Endothelial cell of hepatic sinusoid (primary cell): ENCODE measurements around the gene TPRG1L.

Source experiments
- in situ Hi-C: cut with HindIII; loops from 2 replicates; pipeline ENCODE4 v1.10.0; 2017; ENCODE audit warnings: low sequenced_read_pairs

The TPRG1L gene

DNA sequence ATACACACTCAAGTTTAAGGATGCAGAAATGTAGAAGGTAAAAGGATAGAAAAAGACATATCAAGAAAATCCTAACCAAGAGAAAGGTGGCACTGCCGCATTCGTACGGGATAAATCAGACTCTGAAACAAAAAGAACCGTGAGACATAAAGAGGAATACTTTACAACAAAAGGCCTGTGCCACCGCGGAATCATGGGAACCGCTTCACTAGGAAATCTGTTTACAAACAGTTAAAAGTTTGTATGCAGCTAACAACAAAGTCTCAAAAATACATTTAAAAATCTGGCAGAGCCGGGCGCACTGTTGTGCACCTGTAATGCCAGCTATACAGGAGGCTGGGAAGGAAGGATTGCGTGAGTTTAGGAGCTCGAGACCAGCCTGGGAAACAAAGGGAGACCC, 17.0 kb downstream of the TPRG1L start:
- in situ Hi-C loops: loop anchor here (10.0 kb wide), 1 partner anchor 103 kb away; no protein-coding TSS in a partner anchor

DNA sequence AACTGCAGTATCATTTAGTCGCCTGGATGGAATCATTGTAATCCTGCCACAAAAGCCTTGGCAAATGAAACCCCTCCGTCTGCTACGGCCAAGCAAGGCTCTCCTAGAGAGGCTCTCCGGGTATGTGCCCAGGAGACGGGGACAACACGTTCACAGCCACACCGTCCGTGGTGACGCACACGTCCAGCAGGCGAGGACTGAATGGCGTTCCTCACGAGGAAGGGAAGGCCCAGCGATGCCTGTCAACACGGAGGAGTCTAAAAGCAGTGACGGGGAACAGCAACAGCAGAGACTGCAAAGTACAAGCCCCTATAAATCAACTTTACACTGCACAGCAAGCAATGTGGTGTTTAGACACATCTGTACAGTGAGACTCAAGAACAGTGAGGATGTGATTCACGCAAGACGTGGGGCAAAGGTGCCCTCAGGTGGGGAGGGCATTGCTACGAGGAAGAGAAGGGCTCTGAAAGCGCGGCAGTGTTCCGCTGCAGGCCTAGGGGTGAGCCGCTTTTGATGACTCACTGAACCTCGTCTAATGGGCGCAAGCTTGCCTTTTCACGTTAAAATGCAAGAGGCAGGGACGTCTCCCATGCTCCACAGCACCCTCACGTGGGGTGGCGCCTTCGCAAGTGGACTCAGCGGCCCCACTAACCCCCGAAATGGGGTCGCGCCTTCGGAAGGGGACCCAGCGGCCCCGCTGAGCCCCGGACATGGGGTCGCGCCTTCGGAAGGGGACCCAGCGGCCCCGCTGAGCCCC, 18.3 kb downstream of the TPRG1L start:
- in situ Hi-C loops: loop anchor here (10.0 kb wide), 1 partner anchor 102 kb away; no protein-coding TSS in a partner anchor

GRCh38 chr1:3644273-3644672, 19.5 kb downstream of the TPRG1L start:
- in situ Hi-C loops: loop anchor here (10.0 kb wide), 1 partner anchor 101 kb away; no protein-coding TSS in a partner anchor

DNA sequence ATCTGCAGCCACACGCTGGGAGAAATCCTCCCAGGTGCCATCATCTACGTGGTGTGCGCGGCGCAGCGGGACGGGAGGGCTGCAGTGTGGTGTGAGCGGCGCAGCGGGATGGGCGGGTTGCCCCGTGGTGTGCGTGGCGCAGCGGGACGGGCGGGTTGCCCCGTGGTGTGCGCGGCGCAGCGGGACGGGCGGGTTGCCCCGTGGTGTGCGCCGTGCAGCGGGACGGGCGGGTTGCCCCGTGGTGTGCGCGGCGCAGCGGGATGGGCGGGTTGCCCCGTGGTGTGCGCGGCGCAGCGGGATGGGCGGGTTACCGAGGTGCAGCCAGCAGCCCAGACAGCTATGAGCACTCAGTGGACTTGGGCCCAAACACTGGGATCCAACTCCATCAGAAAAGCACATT, 20.4 kb downstream of the TPRG1L start:
- in situ Hi-C loops: loop anchor here (10.0 kb wide), 1 partner anchor 100 kb away; no protein-coding TSS in a partner anchor

DNA sequence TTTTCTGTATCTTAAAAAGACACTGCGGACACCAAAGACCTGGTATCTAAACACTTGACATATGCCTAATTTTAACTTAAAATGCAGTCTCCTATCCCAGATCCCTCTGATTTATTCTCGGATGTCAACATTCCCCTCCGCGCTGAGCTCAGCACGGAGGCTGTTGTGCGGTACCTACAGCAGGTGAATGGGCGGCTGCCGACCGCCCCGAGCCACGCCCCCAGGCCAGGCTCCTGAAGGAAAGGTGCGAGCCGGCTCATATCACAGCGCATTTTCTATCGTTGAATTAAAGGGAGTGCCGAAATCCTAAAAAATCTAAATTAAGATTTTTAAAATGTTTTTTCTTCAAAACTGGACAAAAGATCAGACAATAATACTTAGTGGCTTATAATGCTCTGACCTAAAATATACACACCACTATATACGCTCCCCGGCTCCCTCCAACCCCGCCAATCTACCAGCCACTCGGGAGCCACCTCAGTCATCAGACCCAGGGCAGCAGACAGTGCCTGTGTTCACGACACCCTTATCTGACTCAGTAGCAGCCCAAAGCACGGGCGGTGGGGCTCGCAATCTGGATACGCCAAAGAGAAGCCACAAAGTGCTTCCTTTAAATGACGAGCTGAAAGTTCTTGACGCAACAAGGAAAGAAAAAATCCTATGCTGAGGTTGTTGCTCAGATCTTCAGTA, 21.0 kb downstream of the TPRG1L start:
- in situ Hi-C loops: loop anchor here (10.0 kb wide), 1 partner anchor 99 kb away; no protein-coding TSS in a partner anchor

DNA sequence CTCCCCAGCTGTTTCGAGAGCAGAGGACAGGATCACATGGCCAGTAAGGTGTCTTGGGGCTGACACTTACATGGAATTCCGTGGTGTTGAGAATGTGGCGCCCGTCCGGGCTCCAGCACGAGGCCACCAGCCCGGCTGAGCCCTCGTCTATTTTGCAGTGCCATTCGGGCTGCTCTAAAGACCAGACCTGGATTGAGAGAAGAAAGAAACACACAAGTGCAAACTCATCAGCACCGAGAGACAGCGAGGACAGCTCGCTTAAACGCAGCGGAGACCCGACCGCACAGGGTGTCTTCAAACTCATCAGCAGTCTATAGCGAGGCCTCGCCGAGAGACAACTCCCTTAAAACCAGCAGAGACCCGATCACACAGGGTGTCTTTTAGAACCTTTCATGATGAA, 21.8 kb downstream of the TPRG1L start:
- in situ Hi-C loops: loop anchor here (10.0 kb wide), 1 partner anchor 98 kb away; no protein-coding TSS in a partner anchor

GRCh38 chr1:3649342-3650247, 24.8 kb downstream of the TPRG1L start, which contains the start of gene WRAP73:
WRAP73 (minus strand) TSS chr1:3650103; CDS start chr1:3649999, 104 bp downstream.
- in situ Hi-C loops: loop anchor here (10.0 kb wide), 1 partner anchor 95 kb away; no protein-coding TSS in a partner anchor

DNA sequence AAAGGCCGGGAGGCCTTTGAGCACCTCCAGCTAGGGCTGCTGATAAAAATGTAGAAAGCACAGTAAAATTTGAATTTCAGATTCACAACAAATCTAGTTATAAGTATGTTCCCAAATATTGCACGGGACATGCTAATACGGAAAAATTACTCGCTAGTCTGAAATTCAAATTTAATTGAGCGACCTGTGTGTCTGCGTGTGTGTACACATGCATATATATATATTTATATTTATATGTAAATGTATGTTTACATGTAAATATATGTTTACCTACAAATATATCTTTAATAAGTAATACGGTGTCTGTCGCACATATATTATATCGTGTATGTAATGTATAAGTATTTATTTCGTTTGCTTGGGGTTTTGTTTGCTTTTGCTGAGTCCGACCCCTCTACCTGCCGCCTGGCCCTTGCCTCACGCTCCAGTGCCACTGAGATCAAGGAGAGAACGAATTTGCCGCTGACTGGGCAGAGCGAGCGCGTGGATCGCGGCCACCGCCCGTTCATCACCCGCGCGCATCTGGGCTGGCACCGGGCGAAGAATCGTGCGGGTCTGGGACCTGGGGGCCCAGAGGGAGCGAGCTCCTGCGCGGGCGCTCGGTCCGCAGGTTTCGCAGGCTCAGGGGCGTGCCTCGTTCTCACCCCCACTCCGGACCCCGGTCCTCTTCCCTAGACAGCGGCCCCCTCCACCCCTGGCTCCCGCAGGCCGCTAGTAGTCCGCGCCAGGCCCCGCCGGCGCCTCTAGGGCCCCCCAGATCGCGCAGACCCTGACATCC, 25.6 kb downstream of the TPRG1L start:
- in situ Hi-C loops: no loop called here

DNA sequence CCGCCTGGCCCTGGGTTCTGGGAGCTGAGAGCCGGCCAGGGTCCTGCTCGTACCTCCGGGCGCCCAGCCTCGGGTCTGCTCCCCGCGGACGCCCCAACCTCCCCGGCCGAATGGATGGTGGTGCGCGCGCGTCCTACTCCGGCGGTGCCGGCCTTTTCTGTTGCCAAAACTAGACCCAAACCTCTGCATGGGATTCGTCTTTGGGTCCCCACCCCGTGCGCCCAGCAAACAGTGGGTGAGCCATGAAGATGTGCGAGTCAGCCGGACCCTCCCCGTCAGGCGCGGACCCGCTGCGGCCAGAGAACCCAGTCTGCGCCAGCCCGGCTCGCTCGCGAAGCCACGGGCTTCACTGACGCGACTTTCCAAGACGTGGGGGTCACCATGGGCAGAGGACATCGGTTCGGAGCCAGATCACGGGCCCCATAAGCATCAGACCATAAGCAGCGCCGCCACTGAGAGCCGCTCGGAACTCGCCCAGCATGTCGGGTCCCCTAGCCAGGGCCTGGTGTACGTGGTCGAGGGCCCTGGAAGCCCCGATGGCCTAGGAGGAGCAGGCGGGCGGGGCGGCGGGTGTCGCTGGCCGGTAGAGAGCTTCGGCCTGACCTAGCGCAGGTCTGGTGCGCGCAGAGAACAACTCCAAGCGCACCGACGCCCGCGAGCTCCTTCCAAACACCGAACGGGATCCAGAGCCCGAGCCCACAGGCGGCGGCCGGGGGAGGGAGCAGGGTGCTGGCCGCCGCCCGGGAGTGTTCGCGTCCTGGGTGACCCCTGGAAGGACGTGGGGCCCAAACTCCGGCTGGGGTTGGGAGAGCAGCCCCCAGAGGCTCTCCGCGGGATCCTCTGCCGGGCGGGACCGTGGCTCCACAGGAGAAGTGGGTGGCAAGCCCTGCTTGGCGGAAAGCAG, 26.5 kb downstream of the TPRG1L start:
- in situ Hi-C loops: no loop called here

GRCh38 chr1:3651930-3652547, 27.2 kb downstream of the TPRG1L start, which contains the start of gene TP73:
TP73 (plus strand) TSS chr1:3652516; CDS start chr1:3682366, 29,850 bp downstream.
- in situ Hi-C loops: no loop called here

GRCh38 chr1:3652548-3653285, 27.9 kb downstream of the TPRG1L start:
- in situ Hi-C loops: no loop called here

GRCh38 chr1:3653286-3653618, 28.4 kb downstream of the TPRG1L start:
- in situ Hi-C loops: no loop called here

DNA sequence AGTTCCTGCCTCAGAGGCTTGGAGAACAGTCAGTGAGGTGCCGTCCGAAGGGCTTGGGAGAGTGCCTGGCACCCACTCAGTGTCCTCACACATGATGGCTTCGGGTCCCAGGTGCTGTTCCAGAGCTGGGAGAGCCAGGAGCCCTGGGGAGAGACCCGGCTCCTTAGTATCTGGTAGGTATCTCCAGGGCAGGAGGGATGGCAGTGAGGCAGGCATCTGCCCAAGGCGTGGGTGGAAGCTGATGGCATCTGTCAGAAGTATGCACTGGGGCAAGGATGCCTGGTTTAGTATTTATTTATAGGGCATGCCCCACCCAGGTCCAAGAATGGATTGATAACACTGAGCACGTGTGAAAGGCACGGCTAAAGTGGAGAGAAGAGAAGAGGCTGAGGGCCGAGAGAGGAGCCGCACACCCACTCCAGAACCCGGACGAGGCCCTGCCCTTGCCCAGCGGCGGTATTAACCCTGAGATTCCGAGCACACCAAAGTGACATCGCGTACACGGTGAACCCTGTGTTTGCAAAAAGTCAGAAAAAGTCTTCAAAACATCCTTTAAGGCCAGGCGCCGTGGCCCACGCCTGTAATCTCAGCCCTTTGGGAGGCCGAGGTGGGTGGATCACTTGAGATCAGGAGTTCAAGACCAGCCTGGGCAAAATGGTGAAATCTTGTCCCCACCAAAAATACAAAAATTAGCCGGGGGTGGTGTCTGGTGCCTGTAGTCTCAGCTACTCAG, 29.9 kb downstream of the TPRG1L start:
- in situ Hi-C loops: no loop called here

GRCh38 chr1:3656450-3657095, 31.8 kb downstream of the TPRG1L start:
- in situ Hi-C loops: no loop called here

- in situ Hi-C loops: no loop called here
Measured at GRCh38 chr1:3657096-3657475, 32.3 kb downstream of the TPRG1L start.

DNA sequence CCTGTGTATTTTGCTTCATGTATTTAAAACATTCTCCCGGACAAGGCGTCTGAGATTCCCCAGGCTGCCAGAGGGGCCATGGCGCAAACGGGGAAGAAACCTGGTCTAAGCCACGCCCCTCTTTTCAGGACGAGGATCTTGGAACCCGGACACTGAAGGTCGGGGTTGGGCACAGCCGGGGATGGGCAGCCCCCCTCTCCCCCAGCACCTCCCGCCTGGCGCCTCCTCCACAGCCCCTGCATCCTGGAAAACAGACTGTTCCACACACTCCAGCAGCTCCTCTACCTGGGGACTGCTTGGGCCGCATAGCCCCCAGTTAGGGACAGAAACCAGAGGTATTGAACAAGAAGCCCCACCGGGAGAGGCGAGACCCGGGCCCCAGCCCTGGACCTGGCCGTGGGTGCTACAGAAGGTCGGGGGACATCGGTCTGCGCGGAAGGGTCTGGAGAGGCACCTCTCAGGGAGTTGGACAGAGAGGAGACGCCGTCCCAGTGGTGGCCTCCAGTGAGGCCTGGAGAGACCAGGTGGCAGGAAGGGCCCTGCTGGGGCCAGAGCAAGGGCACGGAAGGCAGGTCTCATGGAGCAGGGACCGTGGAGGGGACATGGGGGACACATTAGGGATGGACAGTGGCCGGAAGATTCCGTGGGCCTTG, 32.9 kb downstream of the TPRG1L start:
- in situ Hi-C loops: no loop called here
